Left ventricle myocardium inferior (tissue), 1 donor: ENCODE measurements around the gene FHAD1. TPM values are rescaled to one million over a fixed set of nuclear protein-coding genes. Genes with fewer than 3 reads are reported as not detected.

ENCODE experiments used
- DNase-seq: peaks from one replicate; pipeline ENCODE4 v3.0.0-alpha.2; 2020
- H3K27ac ChIP-seq: fragments of 200-600 bp; replicated peaks from 2 replicates; pipeline ENCODE4 v1.8.0; 2021
- H3K27me3 ChIP-seq: fragments of 200-600 bp; 2 replicates; pipeline ENCODE4 v1.8.0; 2021; ENCODE audit warnings: low read depth
- H3K36me3 ChIP-seq: fragments of 200-600 bp; 2 replicates; pipeline ENCODE4 v1.8.0; 2021
- H3K4me1 ChIP-seq: fragments of 200-600 bp; 2 replicates; pipeline ENCODE4 v1.8.0; 2021
- H3K4me3 ChIP-seq: fragments of 200-600 bp; 2 replicates; pipeline ENCODE4 v1.8.0; 2021; ENCODE audit warnings: mild to moderate bottlenecking, moderate library complexity
- H3K9me3 ChIP-seq: fragments of 200-600 bp; replicated peaks from 2 replicates; pipeline ENCODE4 v1.8.0; 2021
- intact Hi-C: fragments of 100-400 bp; cut with micrococcal nuclease; formaldehyde crosslinking; loops from one replicate; pipeline ENCODE4 v1.11.0; 2022
- total RNA-seq: library from RNA; stranded (reverse); fragmentation: NEBNext Ultra II Directional; extraction: Animal tissue kit (Norgen Biotek cat#: 25700); gene quantifications from one replicate; pipeline ENCODE4 v1.2.1, GENCODE V29; 2021
- TF ChIP-seq, protein P1 (sequence below): fragments of 200-600 bp; IDR thresholded peaks from 2 replicates; pipeline ENCODE4 v1.8.0; 2021; ENCODE audit warnings: antibody characterized with exemption, mild to moderate bottlenecking, borderline replicate concordance
- donor health status: DM: no; HTN: yes; CAD: no; lungs with severe emphysema.

Gene FHAD1
- total RNA-seq, 1 donor from 2014 or later, result not detected

DNA sequence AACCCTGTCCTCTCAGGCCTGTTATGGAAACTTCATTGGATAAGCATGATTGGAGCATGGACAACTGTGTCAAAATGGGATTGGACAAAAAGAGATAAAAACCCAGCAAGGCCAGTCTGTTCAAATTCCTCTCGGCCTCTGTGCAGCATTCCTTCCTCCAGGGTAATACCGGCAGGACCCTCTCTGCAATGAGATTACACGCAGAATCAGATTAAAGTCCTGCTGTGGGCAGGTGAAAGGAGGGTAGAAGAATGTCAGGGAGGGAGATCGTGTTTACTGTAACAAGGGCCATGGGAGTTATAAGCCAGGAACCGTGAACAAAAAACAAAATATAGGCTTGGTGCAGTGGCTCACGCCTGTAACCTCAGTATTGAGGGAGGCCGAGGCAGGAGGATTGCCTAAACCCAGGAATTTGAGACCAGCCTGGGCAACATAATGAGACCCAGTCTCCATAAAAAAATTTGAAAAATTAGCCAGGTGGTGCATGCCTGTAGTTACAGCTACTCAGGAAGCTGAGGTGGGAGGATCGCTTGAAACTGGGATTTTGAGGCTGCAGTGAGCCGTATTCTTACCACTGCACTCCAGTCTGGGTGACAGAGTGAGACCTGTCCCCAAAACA, 157.0 kb downstream of the FHAD1 start:
- TF ChIP-seq, protein P1, sequence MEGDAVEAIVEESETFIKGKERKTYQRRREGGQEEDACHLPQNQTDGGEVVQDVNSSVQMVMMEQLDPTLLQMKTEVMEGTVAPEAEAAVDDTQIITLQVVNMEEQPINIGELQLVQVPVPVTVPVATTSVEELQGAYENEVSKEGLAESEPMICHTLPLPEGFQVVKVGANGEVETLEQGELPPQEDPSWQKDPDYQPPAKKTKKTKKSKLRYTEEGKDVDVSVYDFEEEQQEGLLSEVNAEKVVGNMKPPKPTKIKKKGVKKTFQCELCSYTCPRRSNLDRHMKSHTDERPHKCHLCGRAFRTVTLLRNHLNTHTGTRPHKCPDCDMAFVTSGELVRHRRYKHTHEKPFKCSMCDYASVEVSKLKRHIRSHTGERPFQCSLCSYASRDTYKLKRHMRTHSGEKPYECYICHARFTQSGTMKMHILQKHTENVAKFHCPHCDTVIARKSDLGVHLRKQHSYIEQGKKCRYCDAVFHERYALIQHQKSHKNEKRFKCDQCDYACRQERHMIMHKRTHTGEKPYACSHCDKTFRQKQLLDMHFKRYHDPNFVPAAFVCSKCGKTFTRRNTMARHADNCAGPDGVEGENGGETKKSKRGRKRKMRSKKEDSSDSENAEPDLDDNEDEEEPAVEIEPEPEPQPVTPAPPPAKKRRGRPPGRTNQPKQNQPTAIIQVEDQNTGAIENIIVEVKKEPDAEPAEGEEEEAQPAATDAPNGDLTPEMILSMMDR, result no peak
- Histone ChIP-seq H3K27me3 (no peaks in the 10 kb centered on the region), H3K27ac (no peak overlapping the region), H3K36me3 (no peaks in the 10 kb centered on the region), H3K4me1 (peaks cover 24% of the 10 kb centered on the region), H3K4me3 (no peak overlapping the region), H3K9me3 (peaks cover 15% of the 10 kb centered on the region)
- DNase-seq, result no peak
- intact Hi-C loops, result no loop called here

DNA sequence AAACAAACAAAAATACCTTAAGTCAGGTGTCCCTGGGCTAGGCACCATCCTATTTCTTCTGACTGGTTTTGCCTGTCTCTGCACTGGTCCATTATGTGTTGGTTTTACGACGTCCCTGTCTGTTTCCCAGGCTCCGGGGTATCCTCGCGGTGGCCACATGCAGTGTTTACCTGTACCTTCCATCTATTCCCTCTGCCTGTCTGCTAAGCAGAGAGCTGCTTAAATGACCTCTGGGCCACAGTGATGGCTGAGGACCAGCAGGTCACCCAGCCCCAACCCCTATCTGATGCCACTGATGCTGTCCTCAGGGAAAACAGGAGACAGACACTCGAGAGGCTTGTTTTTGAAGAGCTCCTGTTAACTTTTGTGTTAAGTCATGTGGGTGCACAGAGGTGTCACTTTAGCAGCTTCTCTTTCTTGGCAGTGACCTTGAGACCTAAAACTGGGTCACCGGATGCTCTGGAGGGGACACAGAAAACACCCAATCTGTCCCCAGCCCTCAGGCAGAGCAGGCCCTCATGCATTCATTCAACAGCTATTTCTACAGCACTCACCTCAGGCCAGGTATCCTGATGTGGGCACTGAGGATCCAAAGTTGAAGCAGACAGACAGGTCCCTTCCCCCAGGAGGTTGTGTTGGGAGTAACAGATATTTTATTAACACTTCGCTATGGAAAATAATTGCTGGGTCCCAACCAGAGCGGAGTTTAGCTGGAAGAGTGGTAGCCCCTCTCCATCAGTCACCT, 158.3 kb downstream of the FHAD1 start:
- intact Hi-C loops, result no loop called here
- Histone ChIP-seq H3K9me3 (peaks cover 3% of the 10 kb centered on the region), H3K36me3 (no peaks in the 10 kb centered on the region), H3K27ac (no peak overlapping the region), H3K27me3 (no peaks in the 10 kb centered on the region), H3K4me1 (peaks cover 34% of the 10 kb centered on the region), H3K4me3 (no peak overlapping the region)
- TF ChIP-seq, protein P1, result no peak
- no peak for DNase-seq

DNA sequence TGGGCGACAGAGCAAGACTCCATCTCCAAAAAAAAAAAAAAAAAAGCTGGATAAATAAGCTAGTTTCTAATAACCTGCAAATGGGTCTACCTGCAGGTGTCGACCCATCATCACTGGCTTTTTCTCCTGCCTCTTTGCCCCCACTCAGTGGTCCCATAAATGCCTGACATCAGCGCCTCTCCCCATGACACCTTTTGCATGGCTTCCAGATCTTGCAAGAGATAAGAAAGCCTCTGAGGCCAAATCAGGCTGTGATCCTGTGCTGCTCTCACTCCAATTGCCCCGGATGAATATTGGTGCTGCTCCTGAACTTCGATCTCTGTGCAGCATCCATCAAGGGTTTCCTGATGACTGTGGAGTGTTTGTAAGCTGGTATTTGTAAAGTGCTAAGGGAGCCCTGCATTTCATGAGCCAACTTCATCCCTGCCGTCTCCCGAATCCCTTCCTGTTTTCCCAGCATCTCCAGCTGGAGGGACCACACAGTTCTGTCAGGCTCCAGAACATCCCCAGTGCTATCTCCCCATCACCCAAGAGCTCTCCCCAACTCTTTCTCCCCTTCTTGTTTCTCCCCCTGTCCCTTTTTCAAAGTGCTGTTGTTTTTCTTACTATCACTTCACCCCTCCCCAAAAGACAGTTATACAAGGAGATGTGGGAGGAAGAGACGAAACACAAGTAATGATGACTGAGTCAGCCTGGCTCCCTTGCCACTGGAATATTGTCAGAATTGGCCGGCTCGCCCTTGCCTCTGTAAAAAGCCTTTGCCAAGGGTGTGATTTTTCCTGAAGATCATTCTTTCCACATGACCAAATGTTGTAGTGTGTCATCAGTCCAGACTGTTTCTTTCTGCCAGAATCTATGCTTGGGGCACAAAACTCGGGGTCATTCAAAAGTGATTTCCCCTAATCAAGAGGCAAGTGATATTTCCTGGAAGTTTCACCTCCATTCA, 159.9 kb downstream of the FHAD1 start:
- Histone ChIP-seq H3K4me1 (peaks cover 41% of the 10 kb centered on the region), H3K36me3 (no peaks in the 10 kb centered on the region), H3K4me3 (no peak overlapping the region), H3K27ac (no peak overlapping the region), H3K9me3 (no peaks in the 10 kb centered on the region), H3K27me3 (no peaks in the 10 kb centered on the region)
- intact Hi-C loops, result no loop called here
- no peak for DNase-seq
- TF ChIP-seq, protein P1, result no peak

DNA sequence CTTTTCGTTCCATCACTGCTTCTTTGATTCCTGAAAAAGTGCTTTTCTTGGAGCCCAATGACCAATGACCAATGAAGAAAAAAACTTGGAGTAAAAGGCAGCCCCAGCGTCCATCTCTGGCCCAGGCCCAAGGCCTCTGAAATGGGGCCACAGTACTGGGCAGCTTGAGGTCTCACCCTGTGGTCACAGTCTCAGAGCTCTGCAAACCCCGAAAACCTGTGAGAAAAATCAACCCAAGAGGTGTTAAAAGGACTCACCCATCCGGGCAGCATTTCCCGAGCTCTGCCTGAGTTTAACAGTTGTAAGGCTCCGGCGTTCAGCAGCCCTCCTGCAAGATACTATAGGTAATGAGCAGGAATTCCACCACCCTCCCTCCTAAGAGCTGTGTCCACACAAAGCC, 160.6 kb downstream of the FHAD1 start:
- H3K27ac ChIP-seq, result no peak overlapping the region

More for the DNA sequence above, 160.6 kb downstream of the FHAD1 start:
- peaks cover 48% of the 10 kb centered on the region for H3K4me1 ChIP-seq
- no peak for DNase-seq
- no peaks in the 10 kb centered on the region for H3K9me3 ChIP-seq
- no peaks in the 10 kb centered on the region for H3K27me3 ChIP-seq
- no peaks in the 10 kb centered on the region for H3K36me3 ChIP-seq
- intact Hi-C loops, result no loop called here
- TF ChIP-seq, protein P1, result no peak
- no peak overlapping the region for H3K4me3 ChIP-seq
